ENCODE data around the gene CCDC12.

The CCDC12 gene

GRCh38 chr3:46995901-46996562 lies 19.5 kb upstream of the CCDC12 start:
- DNase-seq = no peak

- DNase-seq = no peak
Measured at GRCh38 chr3:46994801-46995731, 18.5 kb upstream of the CCDC12 start.

GRCh38 chr3:46993986-46994385 lies 17.4 kb upstream of the CCDC12 start:
- no peak for DNase-seq

GRCh38 chr3:46993292-46993691 lies 16.7 kb upstream of the CCDC12 start:
- no peak for DNase-seq

- no peak for DNase-seq
Measured at GRCh38 chr3:46992231-46992630, 15.7 kb upstream of the CCDC12 start.

- DNase-seq = no peak
Measured at GRCh38 chr3:46991406-46992165, 15.0 kb upstream of the CCDC12 start.

GRCh38 chr3:46990573-46991374 lies 14.2 kb upstream of the CCDC12 start:
- no peak for DNase-seq

GRCh38 chr3:46989146-46989810 lies 12.7 kb upstream of the CCDC12 start:
- DNase-seq = no peak

GRCh38 chr3:46988616-46989015 lies 12.1 kb upstream of the CCDC12 start:
- no peak for DNase-seq

- DNase-seq = peak; percentile 77
Measured at GRCh38 chr3:46987743-46988401, 11.3 kb upstream of the CCDC12 start.

GRCh38 chr3:46987319-46987742 lies 10.8 kb upstream of the CCDC12 start:
- DNase-seq = no peak

GRCh38 chr3:46986782-46987310 lies 10.3 kb upstream of the CCDC12 start:
- no peak for DNase-seq

- no peak for DNase-seq
Measured at GRCh38 chr3:46986055-46986730, 9.6 kb upstream of the CCDC12 start.

GRCh38 chr3:46985588-46985987 lies 9.0 kb upstream of the CCDC12 start:
- DNase-seq = no peak

- no peak for DNase-seq
Measured at GRCh38 chr3:46984591-46985459, 8.3 kb upstream of the CCDC12 start.

GRCh38 chr3:46982546-46982945 lies 6.0 kb upstream of the CCDC12 start:
- DNase-seq = no peak

GRCh38 chr3:46981932-46982471 lies 5.5 kb upstream of the CCDC12 start:
- DNase-seq = no peak

GRCh38 chr3:46979958-46980497 lies 3.5 kb upstream of the CCDC12 start:
- DNase-seq = no peak

All from activated naive CD4-positive, alpha-beta T cell treated with anti-CD3 and anti-CD28 coated beads, Interleukin-2, amount 50 U/mL, for 16 hours (primary cell).